Body of pancreas (tissue), 4 donors: ENCODE data around the gene MVB12B.

ENCODE experiments used
- CTCF ChIP-seq, 7 experiments: fragments of 450-650 bp in 4 of 7; fragments of 200-600 bp in 3 of 7; sonication (generic) in 3 of 7; IDR thresholded peaks; one replicate each; pipeline ENCODE4 v1.5.1; 2016 to 2019; ENCODE audit warnings: antibody characterized with exemption in 7 of 7
- POLR2A ChIP-seq, 3 donors: fragments of 450-650 bp; IDR thresholded peaks; one replicate each; pipeline ENCODE4 v1.6.1; 2016; ENCODE audit warnings: antibody characterized with exemption in 3 of 3, mild to moderate bottlenecking in 2 of 3

- TF ChIP-seq CTCF (IDR thresholded peaks at IDR 0.05), result no peak
- no peak for TF ChIP-seq POLR2A (IDR thresholded peaks at IDR 0.05)
Measured at GRCh38 chr9:126327714-126328185, 1.1 kb downstream of the MVB12B start.
